GM21529 (cell line): ENCODE results near the gene STARD9.
"Not testable (repeated sequence)": the region's sequence is repeated elsewhere in the genome, so short reads cannot be mapped to it uniquely, and the experiment has no call there.

Experiments
- ATAC-seq: cut with Tn5 transposase; IDR thresholded peaks from one replicate; pipeline ENCODE4 v1.9.1; 2021; ENCODE audit not compliant: unreplicated experiment

The STARD9 gene

GRCh38 chr15:42759093-42759492 is 183.7 kb downstream of the STARD9 start:
- ATAC-seq, result no peak

DNA sequence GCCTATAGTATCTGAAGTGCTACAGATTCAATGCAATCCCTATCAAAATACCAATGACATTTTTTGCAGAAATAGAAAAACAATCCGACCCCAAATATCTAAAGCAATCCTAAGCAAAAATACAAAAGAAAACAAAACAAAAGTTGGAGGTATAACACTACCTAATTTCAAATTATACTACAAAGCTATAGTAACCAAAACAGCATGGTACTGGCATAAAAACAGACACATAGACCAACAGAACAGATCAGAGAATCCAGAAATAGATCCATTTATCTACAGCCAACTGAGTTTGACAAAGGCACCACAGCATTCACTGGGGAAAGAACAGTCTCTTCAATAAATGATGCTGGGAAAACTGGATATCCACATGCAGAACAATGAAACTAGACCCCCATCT is 185.4 kb downstream of the STARD9 start:
- ATAC-seq, result no peak

GRCh38 chr15:42761813-42762212 is 186.4 kb downstream of the STARD9 start:
- ATAC-seq, result not testable (repeated sequence)

GRCh38 chr15:42764154-42764731 is 188.8 kb downstream of the STARD9 start:
- ATAC-seq, result not testable (repeated sequence)

DNA sequence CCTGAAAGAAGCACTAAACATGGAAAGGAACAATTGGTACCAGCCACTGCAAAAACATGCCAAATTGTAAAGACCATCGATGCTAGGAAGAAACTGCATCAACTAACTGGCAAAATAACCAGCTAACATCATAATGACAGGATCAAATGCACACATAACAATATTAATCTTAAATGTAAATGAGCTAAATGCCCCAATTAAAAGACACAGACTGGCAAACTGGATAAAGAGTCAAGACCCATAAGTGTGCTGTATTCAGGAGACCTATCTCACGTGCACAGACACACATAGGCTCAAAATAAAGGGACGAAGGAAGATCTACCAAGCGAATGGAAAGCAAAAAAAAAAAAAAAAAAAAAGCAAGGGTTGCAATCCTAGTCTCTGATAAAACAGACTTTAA is 190.7 kb downstream of the STARD9 start:
- not testable (repeated sequence) for ATAC-seq
